Measurements from ENCODE around the gene STK26. TPM values are rescaled to one million over a fixed set of nuclear protein-coding genes. Genes with fewer than 3 reads are reported as not detected.
"Not testable (repeated sequence)": the region's sequence is repeated elsewhere in the genome, so short reads cannot be mapped to it uniquely, and the experiment has no call there.

Gene STK26
- total RNA-seq, 3 donors from 2014 or later = 15.5 to 18.8 (median 16.5) TPM

DNA sequence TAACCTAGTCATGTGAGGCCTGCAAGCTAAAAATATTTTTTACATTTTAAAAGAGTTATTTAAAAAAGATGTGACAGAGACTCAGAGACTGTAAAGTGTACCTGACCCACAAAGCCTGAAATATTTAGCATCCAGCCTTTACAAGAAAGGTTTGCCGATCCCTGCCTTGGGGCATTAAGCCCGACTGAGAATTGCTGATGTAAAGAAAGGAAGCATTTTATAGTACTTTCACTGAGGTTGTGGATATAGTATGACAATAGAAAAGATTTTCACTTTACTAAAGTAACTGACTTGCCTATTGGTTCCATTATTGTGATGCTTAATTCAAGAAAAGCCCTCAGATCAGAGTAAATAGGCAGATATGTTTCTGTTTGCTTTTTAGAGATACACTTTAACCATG is 17.0 kb downstream of the STK26 start:
- intact Hi-C loops (cut with DNase I, micrococcal nuclease) = no loop called here
- no peak overlapping the region for H3K4me3 ChIP-seq
- no peak for TF ChIP-seq CTCF (IDR thresholded peaks at IDR 0.05)
- DNase-seq (no peak), ATAC-seq (no peak)
- no peaks in the 10 kb centered on the region for H3K4me1 ChIP-seq (ENCODE audit: low read depth)
- no peaks in the 10 kb centered on the region for H3K9me3 ChIP-seq
- H3K36me3 ChIP-seq (ENCODE audit: low read depth) = no peaks in the 10 kb centered on the region

- intact Hi-C loops (cut with DNase I, micrococcal nuclease) = no loop called here
Measured at GRCh38 chrX:132041015-132041414, 17.9 kb downstream of the STK26 start.

GRCh38 chrX:132043977-132044376 is 20.9 kb downstream of the STK26 start:
- Histone ChIP-seq H3K9me3 (no peaks in the 10 kb centered on the region), H3K4me3 (no peak overlapping the region), H3K36me3 (ENCODE audit: low read depth) (no peaks in the 10 kb centered on the region), H3K4me1 (ENCODE audit: low read depth) (no peaks in the 10 kb centered on the region)
- intact Hi-C loops (cut with DNase I, micrococcal nuclease) = no loop called here
- DNase-seq = no peak
- no peak for TF ChIP-seq CTCF (IDR thresholded peaks at IDR 0.05)
- no peak for ATAC-seq

More at GRCh38 chrX:132041015-132041414, 17.9 kb downstream of the STK26 start:
- DNase-seq (no peak), ATAC-seq (no peak)
- no peak for TF ChIP-seq CTCF (IDR thresholded peaks at IDR 0.05)
- Histone ChIP-seq H3K9me3 (no peaks in the 10 kb centered on the region), H3K36me3 (ENCODE audit: low read depth) (no peaks in the 10 kb centered on the region), H3K4me3 (no peak overlapping the region), H3K4me1 (ENCODE audit: low read depth) (no peaks in the 10 kb centered on the region)

- DNase-seq = no peak
- Histone ChIP-seq H3K36me3 (ENCODE audit: low read depth) (no peaks in the 10 kb centered on the region), H3K4me1 (ENCODE audit: low read depth) (no peaks in the 10 kb centered on the region), H3K4me3 (no peak overlapping the region), H3K9me3 (no peaks in the 10 kb centered on the region)
- ATAC-seq = no peak
- intact Hi-C loops (cut with DNase I, micrococcal nuclease) = no loop called here
- no peak for TF ChIP-seq CTCF (IDR thresholded peaks at IDR 0.05)
Measured at GRCh38 chrX:132044953-132045352, 21.9 kb downstream of the STK26 start.

- no peak for TF ChIP-seq CTCF (IDR thresholded peaks at IDR 0.05)
- ATAC-seq = no peak
- no peaks in the 10 kb centered on the region for H3K4me1 ChIP-seq (ENCODE audit: low read depth)
- H3K9me3 ChIP-seq = no peaks in the 10 kb centered on the region
- no peak for DNase-seq
- H3K4me3 ChIP-seq = no peak overlapping the region
- no peaks in the 10 kb centered on the region for H3K36me3 ChIP-seq (ENCODE audit: low read depth)
- intact Hi-C loops (cut with DNase I, micrococcal nuclease) = no loop called here
Measured at GRCh38 chrX:132045456-132045855, 22.4 kb downstream of the STK26 start.

DNA sequence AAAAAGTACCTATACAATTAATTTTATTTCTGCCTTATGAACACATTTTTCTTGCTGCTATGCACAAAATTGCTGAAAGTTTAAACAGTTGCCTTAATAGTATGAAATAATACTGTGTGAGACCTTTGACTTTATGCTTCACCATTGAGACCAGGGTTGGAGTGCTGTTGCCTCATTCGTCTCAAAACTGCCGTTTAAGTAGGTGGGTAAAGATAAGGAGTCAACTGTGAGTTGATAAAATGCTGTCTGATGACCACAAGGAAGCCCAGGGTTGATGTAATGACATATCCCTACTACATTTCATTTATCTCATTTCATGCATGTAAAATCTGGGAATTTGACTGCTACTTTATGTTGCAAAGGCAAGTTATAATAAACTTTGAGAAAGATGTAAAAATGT is 23.4 kb downstream of the STK26 start:
- no peak for DNase-seq
- H3K4me1 ChIP-seq (ENCODE audit: low read depth) = no peaks in the 10 kb centered on the region
- intact Hi-C loops (cut with DNase I, micrococcal nuclease) = no loop called here

DNA sequence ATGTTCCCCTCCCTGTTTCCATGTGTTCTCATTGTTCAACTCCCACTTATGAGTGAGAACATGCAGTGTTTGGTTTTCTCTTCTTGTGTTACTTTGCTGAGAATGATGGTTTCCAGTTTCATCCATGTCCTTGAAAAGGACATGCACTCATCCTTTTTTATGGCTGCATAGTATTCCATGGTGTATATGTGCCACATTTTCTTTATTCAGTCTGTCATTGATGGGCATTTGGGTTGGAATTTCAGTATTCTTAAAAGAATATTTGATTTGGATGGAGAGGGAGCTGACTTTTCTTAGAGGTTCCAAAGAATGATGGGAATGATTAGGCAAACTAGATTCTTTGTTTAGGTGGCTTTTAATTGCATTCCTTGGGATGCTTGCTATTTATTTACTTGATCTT is 28.7 kb downstream of the STK26 start:
- H3K36me3 ChIP-seq (ENCODE audit: low read depth); ATAC-seq; H3K9me3 ChIP-seq; DNase-seq; intact Hi-C loops (cut with DNase I, micrococcal nuclease); H3K4me3 ChIP-seq; H3K4me1 ChIP-seq (ENCODE audit: low read depth): not testable (repeated sequence)

More for the DNA sequence above, 23.4 kb downstream of the STK26 start:
- H3K4me3 ChIP-seq = no peak overlapping the region
- ATAC-seq = no peak
- TF ChIP-seq CTCF (IDR thresholded peaks at IDR 0.05) = no peak
- no peaks in the 10 kb centered on the region for H3K9me3 ChIP-seq
- no peaks in the 10 kb centered on the region for H3K36me3 ChIP-seq (ENCODE audit: low read depth)
